CD4-positive, alpha-beta T cell treated with Interleukin-1 beta for 1 hour (primary cell): ENCODE data around the gene LRRC56.
"Not testable (repeated sequence)": the region's sequence is repeated elsewhere in the genome, so short reads cannot be mapped to it uniquely, and the experiment has no call there.

Source experiments
- DNase-seq, 2 donors: peaks; one replicate each; pipeline ENCODE4 v3.0.0-alpha.2; 2020 to 2022

Gene LRRC56

GRCh38 chr11:501683-502287 lies 35.5 kb upstream of the LRRC56 start:
- no peak for DNase-seq

GRCh38 chr11:502288-503178 lies 34.8 kb upstream of the LRRC56 start:
- DNase-seq = no peak

- DNase-seq = peak; percentile 25 to 72
Measured at GRCh38 chr11:503179-503981, 33.9 kb upstream of the LRRC56 start.

GRCh38 chr11:504053-504993 lies 33.0 kb upstream of the LRRC56 start:
- peak in 1 of 2 donors; percentile 22 for DNase-seq

- no peak for DNase-seq
Measured at GRCh38 chr11:504994-505344, 32.4 kb upstream of the LRRC56 start.

GRCh38 chr11:506238-506994 lies 30.9 kb upstream of the LRRC56 start:
- peak; percentile 96 to 97 for DNase-seq

- DNase-seq = peak; percentile 97 to 98
Measured at GRCh38 chr11:506995-507726, 30.2 kb upstream of the LRRC56 start, which contains the start of gene RNH1. Gene RNH1, minus strand, starts transcription at chr11:507242. Its CDS starts 5,080 bp downstream, at chr11:502162.

- DNase-seq = no peak
Measured at GRCh38 chr11:507727-508515, 29.4 kb upstream of the LRRC56 start.

GRCh38 chr11:508956-509355 lies 28.4 kb upstream of the LRRC56 start:
- no peak for DNase-seq

GRCh38 chr11:512761-513595 lies 24.3 kb upstream of the LRRC56 start:
- DNase-seq = no peak

GRCh38 chr11:514606-515005 lies 22.7 kb upstream of the LRRC56 start:
- DNase-seq = no peak

GRCh38 chr11:515131-515530 lies 22.2 kb upstream of the LRRC56 start:
- DNase-seq = no peak

GRCh38 chr11:516400-516799 lies 20.9 kb upstream of the LRRC56 start:
- no peak for DNase-seq

- DNase-seq = not testable (repeated sequence)
Measured at GRCh38 chr11:516918-517685, 20.2 kb upstream of the LRRC56 start.

GRCh38 chr11:518463-519202 lies 18.7 kb upstream of the LRRC56 start:
- peak; percentile 87 to 90 for DNase-seq

GRCh38 chr11:520428-521176 lies 16.7 kb upstream of the LRRC56 start:
- DNase-seq = no peak
